Stimulated activated CD4-positive, alpha-beta T cell treated with anti-CD3 and anti-CD28 coated beads, TNF-alpha, amount 100 ng/mL, for 24 hours (primary cell): ENCODE data around the gene HPCAL1.
A peak's percentile ranks its signal among the peaks of the same experiment; 100 is the strongest.

Experiments
- DNase-seq, 3 experiments: peaks; one replicate each; pipeline ENCODE4 v3.0.0-alpha.2; 2020; ENCODE audit warnings: low read depth in 3 of 3

HPCAL1 gene

GRCh38 chr2:10404324-10405143, 101.8 kb downstream of the HPCAL1 start:
- no peak for DNase-seq

GRCh38 chr2:10405448-10405847, 102.7 kb downstream of the HPCAL1 start:
- DNase-seq: no peak

- no peak for DNase-seq
Observed at GRCh38 chr2:10406016-10406415, 103.3 kb downstream of the HPCAL1 start.

GRCh38 chr2:10406491-10407188, 103.9 kb downstream of the HPCAL1 start:
- DNase-seq: no peak

GRCh38 chr2:10407432-10407831, 104.7 kb downstream of the HPCAL1 start:
- no peak for DNase-seq

- peak; percentile 36 to 73 (median 40) for DNase-seq
Observed at GRCh38 chr2:10407841-10408648, 105.3 kb downstream of the HPCAL1 start.

- DNase-seq: peak; percentile 67 to 80 (median 69)
Observed at GRCh38 chr2:10408649-10409579, 106.2 kb downstream of the HPCAL1 start.

- no peak for DNase-seq
Observed at GRCh38 chr2:10410001-10410822, 107.5 kb downstream of the HPCAL1 start.

- no peak for DNase-seq
Observed at GRCh38 chr2:10410823-10411437, 108.2 kb downstream of the HPCAL1 start.

GRCh38 chr2:10411557-10411956, 108.9 kb downstream of the HPCAL1 start:
- no peak for DNase-seq

GRCh38 chr2:10412380-10412779, 109.7 kb downstream of the HPCAL1 start:
- DNase-seq: peak in 1 of 3 experiments; percentile 40

GRCh38 chr2:10413503-10413902, 110.8 kb downstream of the HPCAL1 start:
- DNase-seq: no peak

GRCh38 chr2:10413991-10414451, 111.3 kb downstream of the HPCAL1 start:
- DNase-seq: no peak

GRCh38 chr2:10414591-10414990, 111.9 kb downstream of the HPCAL1 start:
- DNase-seq: no peak

- DNase-seq: no peak
Observed at GRCh38 chr2:10415048-10415447, 112.3 kb downstream of the HPCAL1 start.

- DNase-seq: no peak
Observed at GRCh38 chr2:10415640-10416039, 112.9 kb downstream of the HPCAL1 start.

GRCh38 chr2:10417551-10418335, 115.0 kb downstream of the HPCAL1 start:
- DNase-seq: no peak

GRCh38 chr2:10419553-10420257, 117.0 kb downstream of the HPCAL1 start:
- no peak for DNase-seq
